ENCODE results near the gene SPIB.
A peak's percentile ranks its signal among the peaks of the same experiment; 100 is the strongest.

The SPIB gene

GRCh38 chr19:50418176-50419021 is at the start of gene SPIB:
TSS of gene SPIB (plus strand) at chr19:50418938. CDS start at chr19:50418963, 25 bp downstream.
- peaks cover 17 to 19% of the 10 kb centered on the region in 2 donors for H3K27me3 ChIP-seq (ENCODE audit: control insufficient read depth in 1 of 2, insufficient read depth in 2 of 2, low read length in 2 of 2)
- H3K4me1 ChIP-seq (ENCODE audit: control insufficient read depth in 1 of 2, insufficient read depth in 2 of 2, low read length in 2 of 2), result peaks cover 0 to 7% of the 10 kb centered on the region in 2 donors
- H3K9ac ChIP-seq (ENCODE audit: low read depth in 1 of 2, low read length in 2 of 2), result no peak within 1 kb of the TSS
- no peaks in the 10 kb centered on the region for H3K9me3 ChIP-seq (ENCODE audit: control insufficient read depth in 1 of 2, low read length in 2 of 2)
- no peak within 1 kb of the TSS for H3K27ac ChIP-seq (ENCODE audit: low read depth, low read length)
- H3K36me3 ChIP-seq (ENCODE audit: control insufficient read depth in 1 of 2, insufficient read depth in 2 of 2, low read length in 2 of 2), result no peaks in the 10 kb centered on the region
- peak within 1 kb of the TSS in 1 of 2 donors; percentile 5 for H3K4me3 ChIP-seq (ENCODE audit: low read depth in 1 of 2, low read length in 2 of 2)

GRCh38 chr19:50371914-50372475 is 46.7 kb upstream of the SPIB start:
- Histone ChIP-seq H3K9ac (ENCODE audit: low read depth in 1 of 2, low read length in 2 of 2) (no peak overlapping the region), H3K9me3 (ENCODE audit: control insufficient read depth in 1 of 2, low read length in 2 of 2) (no peaks in the 10 kb centered on the region), H3K27me3 (ENCODE audit: control insufficient read depth in 1 of 2, insufficient read depth in 2 of 2, low read length in 2 of 2) (no peaks in the 10 kb centered on the region), H3K27ac (ENCODE audit: low read depth, low read length) (no peak overlapping the region), H3K4me3 (ENCODE audit: low read depth in 1 of 2, low read length in 2 of 2) (no peak overlapping the region), H3K4me1 (ENCODE audit: control insufficient read depth in 1 of 2, insufficient read depth in 2 of 2, low read length in 2 of 2) (peaks cover 0 to 4% of the 10 kb centered on the region in 2 donors), H3K36me3 (ENCODE audit: control insufficient read depth in 1 of 2, insufficient read depth in 2 of 2, low read length in 2 of 2) (no peaks in the 10 kb centered on the region)

GRCh38 chr19:50376166-50377050 is 42.3 kb upstream of the SPIB start, which contains the start of gene NR1H2:
TSS of gene NR1H2 (plus strand) at chr19:50376457. CDS start at chr19:50377606, 1,149 bp downstream.
- H3K9me3 ChIP-seq (ENCODE audit: control insufficient read depth in 1 of 2, low read length in 2 of 2), result no peaks in the 10 kb centered on the region
- H3K27ac ChIP-seq (ENCODE audit: low read depth, low read length), result peak within 1 kb of the TSS; percentile 99
- H3K4me1 ChIP-seq (ENCODE audit: control insufficient read depth in 1 of 2, insufficient read depth in 2 of 2, low read length in 2 of 2), result peaks cover 0 to 4% of the 10 kb centered on the region in 2 donors
- peak within 1 kb of the TSS; percentile 88 to 92 for H3K4me3 ChIP-seq (ENCODE audit: low read depth in 1 of 2, low read length in 2 of 2)
- H3K9ac ChIP-seq (ENCODE audit: low read depth in 1 of 2, low read length in 2 of 2), result peak within 1 kb of the TSS; percentile 89 to 97
- H3K36me3 ChIP-seq (ENCODE audit: control insufficient read depth in 1 of 2, insufficient read depth in 2 of 2, low read length in 2 of 2), result peaks cover 35 to 41% of the 10 kb centered on the region in 2 donors
- H3K27me3 ChIP-seq (ENCODE audit: control insufficient read depth in 1 of 2, insufficient read depth in 2 of 2, low read length in 2 of 2), result no peaks in the 10 kb centered on the region

GRCh38 chr19:50377051-50377461 is 41.7 kb upstream of the SPIB start:
- H3K4me1 ChIP-seq (ENCODE audit: control insufficient read depth in 1 of 2, insufficient read depth in 2 of 2, low read length in 2 of 2), result peaks cover 0 to 4% of the 10 kb centered on the region in 2 donors
- H3K36me3 ChIP-seq (ENCODE audit: control insufficient read depth in 1 of 2, insufficient read depth in 2 of 2, low read length in 2 of 2), result peaks cover 35 to 48% of the 10 kb centered on the region in 2 donors
- H3K9ac ChIP-seq (ENCODE audit: low read depth in 1 of 2, low read length in 2 of 2), result no peak overlapping the region
- no peak overlapping the region for H3K27ac ChIP-seq (ENCODE audit: low read depth, low read length)
- no peak overlapping the region for H3K4me3 ChIP-seq (ENCODE audit: low read depth in 1 of 2, low read length in 2 of 2)
- no peaks in the 10 kb centered on the region for H3K9me3 ChIP-seq (ENCODE audit: control insufficient read depth in 1 of 2, low read length in 2 of 2)
- H3K27me3 ChIP-seq (ENCODE audit: control insufficient read depth in 1 of 2, insufficient read depth in 2 of 2, low read length in 2 of 2), result no peaks in the 10 kb centered on the region

DNA sequence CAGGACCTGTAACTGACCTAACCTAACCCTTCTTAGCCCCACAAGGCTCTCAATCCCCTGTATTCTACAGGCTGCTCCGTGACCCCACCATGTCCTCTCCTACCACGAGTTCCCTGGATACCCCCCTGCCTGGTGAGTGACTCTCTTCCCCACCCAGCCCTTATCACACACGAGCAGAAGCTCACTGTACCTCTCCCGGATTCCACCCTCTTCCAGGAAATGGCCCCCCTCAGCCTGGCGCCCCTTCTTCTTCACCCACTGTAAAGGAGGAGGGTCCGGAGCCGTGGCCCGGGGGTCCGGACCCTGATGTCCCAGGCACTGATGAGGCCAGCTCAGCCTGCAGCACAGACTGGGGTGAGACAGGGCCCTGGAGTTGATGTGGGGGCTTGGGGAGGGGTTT is 41.2 kb upstream of the SPIB start:
- Histone ChIP-seq H3K27me3 (ENCODE audit: control insufficient read depth in 1 of 2, insufficient read depth in 2 of 2, low read length in 2 of 2) (no peaks in the 10 kb centered on the region), H3K9ac (ENCODE audit: low read depth in 1 of 2, low read length in 2 of 2) (no peak overlapping the region), H3K9me3 (ENCODE audit: control insufficient read depth in 1 of 2, low read length in 2 of 2) (no peaks in the 10 kb centered on the region), H3K27ac (ENCODE audit: low read depth, low read length) (no peak overlapping the region), H3K4me1 (ENCODE audit: control insufficient read depth in 1 of 2, insufficient read depth in 2 of 2, low read length in 2 of 2) (peaks cover 0 to 4% of the 10 kb centered on the region in 2 donors), H3K4me3 (ENCODE audit: low read depth in 1 of 2, low read length in 2 of 2) (no peak overlapping the region), H3K36me3 (ENCODE audit: control insufficient read depth in 1 of 2, insufficient read depth in 2 of 2, low read length in 2 of 2) (peaks cover 35 to 53% of the 10 kb centered on the region in 2 donors)

- H3K9me3 ChIP-seq (ENCODE audit: control insufficient read depth in 1 of 2, low read length in 2 of 2), result no peaks in the 10 kb centered on the region
- no peak overlapping the region for H3K4me3 ChIP-seq (ENCODE audit: low read depth in 1 of 2, low read length in 2 of 2)
- H3K36me3 ChIP-seq (ENCODE audit: control insufficient read depth in 1 of 2, insufficient read depth in 2 of 2, low read length in 2 of 2), result peaks cover 35 to 59% of the 10 kb centered on the region in 2 donors
Measured at GRCh38 chr19:50378169-50378862, 40.4 kb upstream of the SPIB start.

GRCh38 chr19:50378863-50379236 is 39.9 kb upstream of the SPIB start:
- Histone ChIP-seq H3K4me1 (ENCODE audit: control insufficient read depth in 1 of 2, insufficient read depth in 2 of 2, low read length in 2 of 2) (peaks cover 0 to 12% of the 10 kb centered on the region in 2 donors), H3K36me3 (ENCODE audit: control insufficient read depth in 1 of 2, insufficient read depth in 2 of 2, low read length in 2 of 2) (peaks cover 35 to 59% of the 10 kb centered on the region in 2 donors), H3K9me3 (ENCODE audit: control insufficient read depth in 1 of 2, low read length in 2 of 2) (no peaks in the 10 kb centered on the region)

More at GRCh38 chr19:50378169-50378862, 40.4 kb upstream of the SPIB start:
- Histone ChIP-seq H3K27ac (ENCODE audit: low read depth, low read length) (no peak overlapping the region), H3K9ac (ENCODE audit: low read depth in 1 of 2, low read length in 2 of 2) (no peak overlapping the region), H3K4me1 (ENCODE audit: control insufficient read depth in 1 of 2, insufficient read depth in 2 of 2, low read length in 2 of 2) (peaks cover 0 to 7% of the 10 kb centered on the region in 2 donors), H3K27me3 (ENCODE audit: control insufficient read depth in 1 of 2, insufficient read depth in 2 of 2, low read length in 2 of 2) (no peaks in the 10 kb centered on the region)

GRCh38 chr19:50379602-50380001 is 39.1 kb upstream of the SPIB start:
- H3K9ac ChIP-seq (ENCODE audit: low read depth in 1 of 2, low read length in 2 of 2), result no peak overlapping the region
- no peak overlapping the region for H3K27ac ChIP-seq (ENCODE audit: low read depth, low read length)
- H3K36me3 ChIP-seq (ENCODE audit: control insufficient read depth in 1 of 2, insufficient read depth in 2 of 2, low read length in 2 of 2), result peaks cover 35 to 59% of the 10 kb centered on the region in 2 donors
- H3K4me1 ChIP-seq (ENCODE audit: control insufficient read depth in 1 of 2, insufficient read depth in 2 of 2, low read length in 2 of 2), result peaks cover 2 to 14% of the 10 kb centered on the region in 2 donors
- no peaks in the 10 kb centered on the region for H3K9me3 ChIP-seq (ENCODE audit: control insufficient read depth in 1 of 2, low read length in 2 of 2)
- H3K4me3 ChIP-seq (ENCODE audit: low read depth in 1 of 2, low read length in 2 of 2), result no peak overlapping the region
- H3K27me3 ChIP-seq (ENCODE audit: control insufficient read depth in 1 of 2, insufficient read depth in 2 of 2, low read length in 2 of 2), result no peaks in the 10 kb centered on the region

More at GRCh38 chr19:50378863-50379236, 39.9 kb upstream of the SPIB start:
- H3K4me3 ChIP-seq (ENCODE audit: low read depth in 1 of 2, low read length in 2 of 2), result no peak overlapping the region
- H3K27ac ChIP-seq (ENCODE audit: low read depth, low read length), result no peak overlapping the region
- H3K9ac ChIP-seq (ENCODE audit: low read depth in 1 of 2, low read length in 2 of 2), result no peak overlapping the region
- no peaks in the 10 kb centered on the region for H3K27me3 ChIP-seq (ENCODE audit: control insufficient read depth in 1 of 2, insufficient read depth in 2 of 2, low read length in 2 of 2)

DNA sequence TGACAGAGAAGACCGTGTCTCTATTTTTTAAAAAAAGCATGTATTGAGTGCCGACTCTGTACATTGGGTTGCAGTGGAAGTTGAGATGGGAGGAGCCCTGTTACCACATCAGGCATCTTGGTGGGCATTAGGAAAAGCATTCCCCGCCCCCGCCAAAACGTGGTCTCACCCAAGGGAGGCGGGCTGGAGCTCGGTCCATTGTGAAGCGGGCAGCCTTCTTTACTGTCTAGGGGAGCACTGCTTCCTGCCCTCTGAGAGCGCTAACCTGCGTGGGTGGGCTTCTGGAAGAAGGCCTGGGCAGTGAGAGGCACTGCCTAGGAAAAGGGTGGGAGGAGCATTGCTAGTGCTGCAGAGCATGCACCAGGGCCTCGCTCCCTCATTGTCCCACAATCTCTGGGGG is 38.6 kb upstream of the SPIB start:
- Histone ChIP-seq H3K4me3 (ENCODE audit: low read depth in 1 of 2, low read length in 2 of 2) (no peak overlapping the region), H3K9me3 (ENCODE audit: control insufficient read depth in 1 of 2, low read length in 2 of 2) (no peaks in the 10 kb centered on the region), H3K36me3 (ENCODE audit: control insufficient read depth in 1 of 2, insufficient read depth in 2 of 2, low read length in 2 of 2) (peaks cover 35 to 59% of the 10 kb centered on the region in 2 donors), H3K27me3 (ENCODE audit: control insufficient read depth in 1 of 2, insufficient read depth in 2 of 2, low read length in 2 of 2) (no peaks in the 10 kb centered on the region), H3K9ac (ENCODE audit: low read depth in 1 of 2, low read length in 2 of 2) (no peak overlapping the region), H3K27ac (ENCODE audit: low read depth, low read length) (no peak overlapping the region), H3K4me1 (ENCODE audit: control insufficient read depth in 1 of 2, insufficient read depth in 2 of 2, low read length in 2 of 2) (peaks cover 7 to 20% of the 10 kb centered on the region in 2 donors)
